Measurements from ENCODE around the gene SEMA4F.

GRCh38 chr2:74695663-74696062 is 41.6 kb downstream of the SEMA4F start:
- TF ChIP-seq CTCF (IDR thresholded peaks at IDR 0.05; ENCODE audit: insufficient read depth, low read length) = no peak
- TF ChIP-seq POLR2AphosphoS5 (IDR thresholded peaks at IDR 0.05; ENCODE audit: low read depth) = no peak
- no peak for TF ChIP-seq GABPA (IDR thresholded peaks at IDR 0.05; ENCODE audit: low read depth)
- TF ChIP-seq REST (IDR thresholded peaks at IDR 0.05; ENCODE audit: insufficient replicate concordance, low read depth) = no peak
- TF ChIP-seq SPI1 (IDR thresholded peaks at IDR 0.05; ENCODE audit: borderline replicate concordance, low read depth) = no peak
